Upper lobe of left lung (tissue), 4 donors: ENCODE measurements around the gene ATP5MC2.

Source experiments
- CTCF ChIP-seq, 6 experiments: fragments of 450-650 bp in 4 of 6; fragments of 200-600 bp in 2 of 6; sonication (generic) in 2 of 6; IDR thresholded peaks; one replicate each; pipeline ENCODE4 v1.5.1; 2016 to 2019; ENCODE audit warnings: antibody characterized with exemption in 6 of 6
- POLR2A ChIP-seq, 4 donors: fragments of 450-650 bp; IDR thresholded peaks; one replicate each; pipeline ENCODE4 v1.5.1; 2016 to 2017; ENCODE audit warnings: antibody characterized with exemption in 4 of 4, mild to moderate bottlenecking in 2 of 4
- POLR2AphosphoS5 ChIP-seq, 2 donors: sonication (generic); formaldehyde crosslinking; IDR thresholded peaks; one replicate each; pipeline ENCODE4 v1.5.1; 2017; ENCODE audit warnings: antibody characterized with exemption in 2 of 2

- no peak for TF ChIP-seq POLR2AphosphoS5 (IDR thresholded peaks at IDR 0.05)
- no peak for TF ChIP-seq CTCF (IDR thresholded peaks at IDR 0.05)
- no peak for TF ChIP-seq POLR2A (IDR thresholded peaks at IDR 0.05)
These were observed 45.1 kb upstream of the ATP5MC2 start for GRCh38 chr12:53720946-53721345.
